ENCODE data around the gene DNAJC4.

DNAJC4 gene

GRCh38 chr11:64204080-64204440, 26.3 kb upstream of the DNAJC4 start:
- DNase-seq = no peak
- no peak for ATAC-seq
- Mint-ChIP-seq H3K9me3 (no peaks in the 10 kb centered on the region), H3K27ac (peak overlapping the region; percentile 52 to 85), H3K27me3 (no peaks in the 10 kb centered on the region), H3K4me3 (no peak overlapping the region), H3K4me1 (peaks cover 64% of the 10 kb centered on the region)

- Mint-ChIP-seq H3K27me3 (no peaks in the 10 kb centered on the region), H3K4me1 (peaks cover 68% of the 10 kb centered on the region), H3K4me3 (peak overlapping the region; percentile 66 to 91), H3K27ac (peak overlapping the region; percentile 52 to 85), H3K9me3 (no peaks in the 10 kb centered on the region)
- ATAC-seq = peak; percentile 24
- DNase-seq = peak; percentile 61 to 79
Observed at GRCh38 chr11:64204464-64204989, 25.8 kb upstream of the DNAJC4 start.

DNA sequence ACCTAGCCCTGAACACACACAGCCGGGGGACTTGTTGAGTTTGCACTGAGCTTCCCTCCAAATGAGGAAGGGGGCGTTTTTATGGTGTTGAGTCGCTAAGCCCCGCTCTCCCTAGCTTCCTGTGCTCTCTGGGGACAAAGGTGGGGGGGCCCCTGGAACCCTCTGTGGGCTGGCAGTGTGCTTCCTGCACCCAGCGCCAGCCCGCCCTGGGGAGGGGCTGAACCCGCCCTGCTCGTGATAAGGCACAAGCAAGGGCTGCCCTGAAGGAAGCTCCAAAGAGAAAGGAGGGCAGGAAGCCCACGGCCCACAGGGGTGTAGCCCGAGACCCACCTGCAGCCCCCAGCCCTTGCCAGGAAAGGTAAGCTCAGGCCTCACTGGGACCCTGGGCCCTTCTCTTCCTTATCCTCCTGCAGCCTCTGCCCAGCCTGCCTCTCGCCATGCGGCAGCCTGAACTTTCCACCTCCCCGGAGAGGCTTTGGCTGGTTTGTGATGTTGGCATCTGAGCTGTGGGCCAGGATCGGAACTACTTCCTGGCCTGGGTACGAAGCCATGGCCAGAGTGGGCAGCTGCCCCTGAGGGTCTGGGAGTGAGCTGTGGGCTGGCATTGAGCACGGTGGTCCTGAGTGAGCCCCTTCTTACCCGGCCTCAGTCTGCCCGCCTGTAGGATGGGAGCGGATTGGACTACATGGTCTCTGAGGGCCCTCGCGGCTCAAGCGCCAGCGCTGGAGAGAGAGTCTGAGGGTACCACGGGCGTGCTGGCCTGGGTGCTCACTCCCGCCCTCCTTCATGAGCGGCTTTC, 23.7 kb upstream of the DNAJC4 start, which contains the start of gene FERMT3:
Gene FERMT3 (plus strand): TSS at position 265 of the 799 bp plus-strand sequence. CDS start 644 bp downstream, outside the sequence.
- Mint-ChIP-seq H3K4me1 (peaks cover 77% of the 10 kb centered on the region), H3K4me3 (peak within 1 kb of the TSS; percentile 90 to 91)

GRCh38 chr11:64207256-64208085, 22.9 kb upstream of the DNAJC4 start:
- Mint-ChIP-seq H3K27me3 (no peaks in the 10 kb centered on the region), H3K4me3 (peak overlapping the region; percentile 90 to 91), H3K27ac (peak overlapping the region; percentile 97), H3K4me1 (peaks cover 85% of the 10 kb centered on the region), H3K9me3 (no peaks in the 10 kb centered on the region)
- ATAC-seq (peak; percentile 88), DNase-seq (peak; percentile 76 to 92)

More for the DNA sequence above, 23.7 kb upstream of the DNAJC4 start, which contains the start of gene FERMT3:
- Mint-ChIP-seq H3K27ac (peak within 1 kb of the TSS; percentile 97), H3K9me3 (no peaks in the 10 kb centered on the region), H3K27me3 (no peaks in the 10 kb centered on the region)
- ATAC-seq = peak; percentile 75
- DNase-seq = peak; percentile 57 to 85

- Mint-ChIP-seq H3K4me3 (peak overlapping the region; percentile 90 to 91), H3K4me1 (peaks cover 85% of the 10 kb centered on the region)
Observed at GRCh38 chr11:64208086-64208795, 22.1 kb upstream of the DNAJC4 start.

DNA sequence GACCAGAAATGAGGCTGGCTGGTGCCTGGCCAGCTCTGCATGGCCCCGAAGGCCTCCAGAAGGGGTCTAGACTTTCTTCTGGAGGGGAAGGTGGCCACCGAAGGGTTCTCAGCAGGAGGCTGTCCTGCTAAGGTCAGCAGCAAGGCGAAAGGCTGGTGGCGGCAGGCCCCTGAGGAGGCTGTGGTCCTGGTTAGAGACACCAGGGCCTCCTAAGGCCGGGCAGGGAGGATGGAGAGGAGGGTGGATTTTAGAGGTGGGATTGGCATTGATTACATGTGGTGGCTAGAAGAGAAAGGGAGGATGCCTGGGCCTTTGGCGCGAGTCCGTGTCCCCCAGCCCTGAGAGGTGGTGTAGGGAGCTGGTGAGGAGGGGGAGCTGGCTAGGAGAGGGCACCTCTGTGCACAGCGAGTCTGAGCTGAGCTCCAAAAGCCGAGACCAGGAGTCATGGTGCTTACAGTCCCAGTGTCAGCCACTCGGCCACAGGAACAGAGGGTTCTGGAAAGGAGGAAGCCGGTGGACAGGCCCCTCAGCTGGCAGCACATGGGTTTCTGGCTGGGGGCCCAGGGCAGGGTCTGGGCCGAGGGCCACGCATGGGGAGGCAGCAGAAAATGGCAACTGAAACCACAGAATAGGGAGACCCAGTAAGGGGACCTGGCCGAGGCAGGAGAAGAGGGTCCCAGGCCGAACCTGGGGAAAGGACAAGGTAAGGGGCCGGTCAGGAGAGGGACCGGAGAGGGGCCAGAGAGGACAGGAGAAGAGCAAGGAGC, 21.4 kb upstream of the DNAJC4 start:
- Mint-ChIP-seq H3K9me3 (no peaks in the 10 kb centered on the region), H3K27me3 (no peaks in the 10 kb centered on the region), H3K4me1 (peaks cover 83% of the 10 kb centered on the region), H3K27ac (peak overlapping the region; percentile 87 to 97), H3K4me3 (peak overlapping the region; percentile 90 to 91)
- DNase-seq (no peak), ATAC-seq (no peak)

More at GRCh38 chr11:64208086-64208795, 22.1 kb upstream of the DNAJC4 start:
- H3K27ac Mint-ChIP-seq = peak overlapping the region; percentile 97
- no peaks in the 10 kb centered on the region for H3K27me3 Mint-ChIP-seq
- no peak for DNase-seq
- peak; percentile 3 for ATAC-seq
- H3K9me3 Mint-ChIP-seq = no peaks in the 10 kb centered on the region

DNA sequence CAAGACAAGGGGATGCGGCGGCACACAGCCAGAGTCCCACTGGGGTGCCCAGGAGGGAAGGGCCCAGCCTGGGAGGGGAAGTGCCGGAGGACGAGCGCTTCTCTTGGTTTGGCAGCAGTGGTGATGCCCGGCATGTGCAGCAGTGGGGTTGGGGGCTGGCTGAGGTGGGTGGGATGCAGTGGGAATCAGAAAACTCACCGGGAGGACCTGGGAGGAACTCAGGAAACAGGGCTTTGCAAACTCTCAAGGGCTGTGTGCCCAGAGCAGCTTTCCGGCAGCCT, 20.8 kb upstream of the DNAJC4 start:
- ATAC-seq (no peak), DNase-seq (no peak)
- peaks cover 83% of the 10 kb centered on the region for H3K4me1 Mint-ChIP-seq
- peak overlapping the region in 1 of 2 donors; percentile 87 for H3K27ac Mint-ChIP-seq
- no peaks in the 10 kb centered on the region for H3K27me3 Mint-ChIP-seq
- H3K9me3 Mint-ChIP-seq = no peaks in the 10 kb centered on the region
- peak overlapping the region in 1 of 2 donors; percentile 90 for H3K4me3 Mint-ChIP-seq

DNA sequence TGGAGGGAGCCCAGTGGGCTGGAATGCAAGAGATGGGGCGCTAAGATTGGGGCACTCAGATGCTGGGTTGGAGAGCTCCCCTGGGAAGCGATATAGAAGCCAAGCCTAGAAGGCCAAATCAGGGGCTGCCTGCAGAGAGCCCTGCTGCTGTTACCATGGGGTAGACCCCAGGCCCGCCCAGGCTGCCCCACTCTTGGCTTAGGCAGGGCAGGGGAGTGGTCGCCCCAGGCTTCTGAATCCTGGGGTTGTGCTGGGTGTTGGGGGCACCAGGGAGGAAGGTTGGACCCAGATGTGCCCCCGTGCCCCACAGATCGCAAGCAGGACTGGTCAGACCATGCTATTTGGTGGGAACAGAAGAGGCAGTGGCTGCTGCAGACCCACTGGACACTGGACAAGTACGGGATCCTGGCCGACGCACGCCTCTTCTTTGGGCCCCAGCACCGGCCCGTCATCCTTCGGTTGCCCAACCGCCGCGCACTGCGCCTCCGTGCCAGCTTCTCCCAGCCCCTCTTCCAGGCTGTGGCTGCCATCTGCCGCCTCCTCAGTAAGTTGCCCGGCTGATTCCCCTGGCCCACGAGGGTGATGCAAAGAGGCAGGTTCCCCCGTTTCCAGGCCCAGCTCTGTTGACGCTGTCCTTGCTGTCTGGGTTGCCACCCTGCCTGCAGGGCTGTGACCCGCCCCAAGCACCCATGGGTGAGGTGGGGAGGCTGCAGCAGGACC, 19.9 kb upstream of the DNAJC4 start:
- no peak for DNase-seq
- Mint-ChIP-seq H3K27ac (peak overlapping the region in 1 of 2 donors; percentile 71), H3K27me3 (no peaks in the 10 kb centered on the region), H3K9me3 (no peaks in the 10 kb centered on the region), H3K4me1 (peaks cover 83% of the 10 kb centered on the region), H3K4me3 (no peak overlapping the region)
- no peak for ATAC-seq

- Mint-ChIP-seq H3K27me3 (no peaks in the 10 kb centered on the region), H3K4me3 (no peak overlapping the region), H3K27ac (no peak overlapping the region), H3K9me3 (no peaks in the 10 kb centered on the region), H3K4me1 (peaks cover 77% of the 10 kb centered on the region)
- ATAC-seq (no peak), DNase-seq (no peak)
Observed at GRCh38 chr11:64211181-64211872, 19.0 kb upstream of the DNAJC4 start.

GRCh38 chr11:64216879-64217278, 13.5 kb upstream of the DNAJC4 start:
- no peak for DNase-seq
- no peak overlapping the region for H3K4me3 Mint-ChIP-seq
- no peak for ATAC-seq
- H3K27me3 Mint-ChIP-seq = no peaks in the 10 kb centered on the region
- H3K4me1 Mint-ChIP-seq = peaks cover 40% of the 10 kb centered on the region
- peak overlapping the region in 1 of 2 donors; percentile 54 for H3K27ac Mint-ChIP-seq
- no peaks in the 10 kb centered on the region for H3K9me3 Mint-ChIP-seq

- no peak for DNase-seq
- no peak overlapping the region for H3K4me3 Mint-ChIP-seq
- H3K27me3 Mint-ChIP-seq = no peaks in the 10 kb centered on the region
- H3K27ac Mint-ChIP-seq = peak overlapping the region; percentile 69 to 87
- no peaks in the 10 kb centered on the region for H3K9me3 Mint-ChIP-seq
- no peak for ATAC-seq
- peaks cover 27% of the 10 kb centered on the region for H3K4me1 Mint-ChIP-seq
Observed at GRCh38 chr11:64218628-64219353, 11.6 kb upstream of the DNAJC4 start.

DNA sequence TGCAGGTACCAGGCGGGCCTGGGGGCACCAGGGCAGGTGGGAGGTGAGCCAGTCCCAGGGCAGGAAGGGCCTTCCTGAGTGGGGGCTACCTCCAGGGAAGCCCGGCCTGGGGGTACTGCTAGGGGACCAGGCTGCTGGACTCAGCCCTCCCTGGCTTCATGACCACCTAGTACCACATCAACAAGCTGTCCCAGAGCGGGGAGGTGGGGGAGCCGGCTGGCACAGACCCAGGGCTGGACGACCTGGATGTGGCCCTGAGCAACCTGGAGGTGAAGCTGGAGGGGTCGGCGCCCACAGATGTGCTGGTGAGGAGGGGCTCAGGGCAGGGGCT, 11.0 kb upstream of the DNAJC4 start:
- no peak overlapping the region for H3K4me3 Mint-ChIP-seq
- H3K27ac Mint-ChIP-seq = peak overlapping the region in 1 of 2 donors; percentile 87
- no peaks in the 10 kb centered on the region for H3K9me3 Mint-ChIP-seq
- peaks cover 27% of the 10 kb centered on the region for H3K4me1 Mint-ChIP-seq
- ATAC-seq (no peak), DNase-seq (no peak)
- no peaks in the 10 kb centered on the region for H3K27me3 Mint-ChIP-seq

DNA sequence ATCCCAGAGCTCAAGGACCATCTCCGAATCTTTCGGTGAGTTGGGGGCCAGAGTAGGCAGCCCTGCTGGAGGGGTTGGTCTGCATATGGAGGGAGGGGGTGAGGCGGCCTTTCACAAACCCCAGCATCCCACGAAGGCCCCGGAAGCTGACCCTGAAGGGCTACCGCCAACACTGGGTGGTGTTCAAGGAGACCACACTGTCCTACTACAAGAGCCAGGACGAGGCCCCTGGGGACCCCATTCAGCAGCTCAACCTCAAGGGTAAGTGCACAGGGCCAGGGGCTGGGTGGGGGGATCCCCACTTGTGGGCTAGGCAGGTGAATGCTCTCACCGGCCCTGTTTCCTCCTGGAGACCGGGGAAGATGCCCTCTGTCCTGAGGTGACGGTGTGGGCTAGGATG, 10.6 kb upstream of the DNAJC4 start:
- peak overlapping the region in 1 of 2 donors; percentile 46 for H3K27ac Mint-ChIP-seq
- no peaks in the 10 kb centered on the region for H3K9me3 Mint-ChIP-seq
- H3K4me3 Mint-ChIP-seq = no peak overlapping the region
- no peak for ATAC-seq
- peaks cover 27% of the 10 kb centered on the region for H3K4me1 Mint-ChIP-seq
- H3K27me3 Mint-ChIP-seq = no peaks in the 10 kb centered on the region
- DNase-seq = no peak

Data from stimulated activated naive CD8-positive, alpha-beta T cell treated with anti-CD3 and anti-CD28 coated beads, Interleukin-15, amount 100 ng/mL, for 72 hours (primary cell).